SU-DHL-6 (cell line): ENCODE results near the gene SETDB2.

Source experiments
- EZH2phosphoT487 ChIP-seq: fragments of 200-600 bp; sonication (generic), shearing (Covaris generic); conservative IDR thresholded peaks from 2 replicates; pipeline ENCODE4 v1.6.1; 2018; ENCODE audit warnings: mild to moderate bottlenecking, antibody characterized with exemption, low read length, moderate library complexity, mixed read lengths
- TF ChIP-seq, protein P1 (sequence below): fragments of 200-600 bp; sonication (generic); IDR thresholded peaks from one replicate; pipeline ENCODE4 v1.5.1; 2017; ENCODE audit warnings: antibody characterized with exemption, mild to moderate bottlenecking, low read length, moderate library complexity; ENCODE audit not compliant: insufficient read depth, poor library complexity, severe bottlenecking

- TF ChIP-seq, protein P1, sequence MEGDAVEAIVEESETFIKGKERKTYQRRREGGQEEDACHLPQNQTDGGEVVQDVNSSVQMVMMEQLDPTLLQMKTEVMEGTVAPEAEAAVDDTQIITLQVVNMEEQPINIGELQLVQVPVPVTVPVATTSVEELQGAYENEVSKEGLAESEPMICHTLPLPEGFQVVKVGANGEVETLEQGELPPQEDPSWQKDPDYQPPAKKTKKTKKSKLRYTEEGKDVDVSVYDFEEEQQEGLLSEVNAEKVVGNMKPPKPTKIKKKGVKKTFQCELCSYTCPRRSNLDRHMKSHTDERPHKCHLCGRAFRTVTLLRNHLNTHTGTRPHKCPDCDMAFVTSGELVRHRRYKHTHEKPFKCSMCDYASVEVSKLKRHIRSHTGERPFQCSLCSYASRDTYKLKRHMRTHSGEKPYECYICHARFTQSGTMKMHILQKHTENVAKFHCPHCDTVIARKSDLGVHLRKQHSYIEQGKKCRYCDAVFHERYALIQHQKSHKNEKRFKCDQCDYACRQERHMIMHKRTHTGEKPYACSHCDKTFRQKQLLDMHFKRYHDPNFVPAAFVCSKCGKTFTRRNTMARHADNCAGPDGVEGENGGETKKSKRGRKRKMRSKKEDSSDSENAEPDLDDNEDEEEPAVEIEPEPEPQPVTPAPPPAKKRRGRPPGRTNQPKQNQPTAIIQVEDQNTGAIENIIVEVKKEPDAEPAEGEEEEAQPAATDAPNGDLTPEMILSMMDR, result no peak
- TF ChIP-seq EZH2phosphoT487, result no peak
Observed at GRCh38 chr13:49528161-49528560, 84.1 kb downstream of the SETDB2 start.
